ENCODE results near the gene HNRNPUL2.

- no peak for TF ChIP-seq CTCF (IDR thresholded peaks at IDR 0.05; ENCODE audit: insufficient read depth, low read length)
- TF ChIP-seq REST (IDR thresholded peaks at IDR 0.05; ENCODE audit: insufficient replicate concordance, low read depth) = no peak
Observed at GRCh38 chr11:62725646-62726045, 1.6 kb downstream of the HNRNPUL2 start.
